WTC11 (cell line): ENCODE measurements around the gene OR2F1.

Experiments used
- CTCF ChIP-seq: fragments of 200-600 bp; IDR thresholded peaks from 2 replicates; pipeline ENCODE4 v1.8.0; 2022; ENCODE audit warnings: antibody characterized with exemption
- E2F5 ChIP-seq: sonication (generic); formaldehyde crosslinking; IDR thresholded peaks from 2 replicates; pipeline ENCODE4 v1.8.1; 2022; ENCODE audit warnings: mild to moderate bottlenecking, moderate library complexity, missing genetic modification reagents
- JUN ChIP-seq: sonication (generic); formaldehyde crosslinking; IDR thresholded peaks from 2 replicates; pipeline ENCODE4 v1.8.0; 2023; ENCODE audit warnings: mild to moderate bottlenecking, missing genetic modification reagents
- NR1H2 ChIP-seq: sonication (generic); formaldehyde crosslinking; IDR thresholded peaks from 2 replicates; pipeline ENCODE4 v1.9.0; 2021; ENCODE audit warnings: mild to moderate bottlenecking, moderate library complexity, missing genetic modification reagents
- PRDM15 ChIP-seq: sonication (generic); formaldehyde crosslinking; IDR thresholded peaks from 2 replicates; pipeline ENCODE4 v1.8.0; 2022; ENCODE audit warnings: missing genetic modification reagents
- ZNF416 ChIP-seq: fragments of 250-450 bp; sonication (Bioruptor Pico); IDR thresholded peaks from 2 replicates; pipeline ENCODE4 v1.9.0; 2021; ENCODE audit warnings: mild to moderate bottlenecking, inconsistent platforms

- TF ChIP-seq JUN (CRISPR knock-in tag), result no peak
- TF ChIP-seq ZNF416 (CRISPR knock-in tag), result no peak
- TF ChIP-seq E2F5 (CRISPR knock-in tag), result no peak
- no peak for TF ChIP-seq CTCF
- no peak for TF ChIP-seq NR1H2 (CRISPR knock-in tag)
- TF ChIP-seq PRDM15 (CRISPR knock-in tag), result no peak
Measured at GRCh38 chr7:143924851-143925250, 29.8 kb upstream of the OR2F1 start.
